Body of pancreas (tissue), 4 donors: ENCODE measurements around the gene BCL2L12.

Experiments
- CTCF ChIP-seq, 7 experiments: fragments of 450-650 bp in 4 of 7; fragments of 200-600 bp in 3 of 7; sonication (generic) in 3 of 7; IDR thresholded peaks; one replicate each; pipeline ENCODE4 v1.5.1; 2016 to 2019; ENCODE audit warnings: antibody characterized with exemption in 7 of 7
- POLR2A ChIP-seq, 3 donors: fragments of 450-650 bp; IDR thresholded peaks; one replicate each; pipeline ENCODE4 v1.6.1; 2016; ENCODE audit warnings: antibody characterized with exemption in 3 of 3, mild to moderate bottlenecking in 2 of 3

GRCh38 chr19:49718991-49719390 is 53.3 kb downstream of the BCL2L12 start:
- TF ChIP-seq CTCF (IDR thresholded peaks at IDR 0.05) (no peak), POLR2A (IDR thresholded peaks at IDR 0.05) (no peak)
